Memory B cell (primary cell): Measurements from ENCODE around the gene PROK1.

Experiments used
- ATAC-seq: fragments of 150-1000 bp; cut with Tn5 transposase; 2 replicates; pipeline ENCODE4 v1.10.0; 2021; ENCODE audit warnings: low read depth, mild to moderate bottlenecking, moderate library complexity
- DNase-seq, 2 donors: peaks; one replicate each; pipeline ENCODE4 v3.0.0; 2022; ENCODE audit warnings: low spot score in 2 of 2
- H3K27ac Mint-ChIP-seq: one replicate; pipeline ENCODE4 v1.8.0; 2022; ENCODE audit warnings: mild to moderate bottlenecking, moderate library complexity, mixed read lengths
- H3K27me3 Mint-ChIP-seq: one replicate; pipeline ENCODE4 v1.8.0; 2022; ENCODE audit warnings: mixed read lengths
- H3K36me3 Mint-ChIP-seq: one replicate; pipeline ENCODE4 v1.8.0; 2022; ENCODE audit warnings: mild to moderate bottlenecking, mixed read lengths
- H3K4me1 Mint-ChIP-seq: one replicate; pipeline ENCODE4 v1.8.0; 2022; ENCODE audit warnings: mixed read lengths
- H3K4me3 Mint-ChIP-seq: one replicate; pipeline ENCODE4 v1.8.0; 2022; ENCODE audit warnings: mild to moderate bottlenecking, moderate library complexity, mixed read lengths
- H3K9me3 Mint-ChIP-seq: one replicate; pipeline ENCODE4 v1.8.0; 2022; ENCODE audit warnings: mixed read lengths

Gene PROK1

DNA sequence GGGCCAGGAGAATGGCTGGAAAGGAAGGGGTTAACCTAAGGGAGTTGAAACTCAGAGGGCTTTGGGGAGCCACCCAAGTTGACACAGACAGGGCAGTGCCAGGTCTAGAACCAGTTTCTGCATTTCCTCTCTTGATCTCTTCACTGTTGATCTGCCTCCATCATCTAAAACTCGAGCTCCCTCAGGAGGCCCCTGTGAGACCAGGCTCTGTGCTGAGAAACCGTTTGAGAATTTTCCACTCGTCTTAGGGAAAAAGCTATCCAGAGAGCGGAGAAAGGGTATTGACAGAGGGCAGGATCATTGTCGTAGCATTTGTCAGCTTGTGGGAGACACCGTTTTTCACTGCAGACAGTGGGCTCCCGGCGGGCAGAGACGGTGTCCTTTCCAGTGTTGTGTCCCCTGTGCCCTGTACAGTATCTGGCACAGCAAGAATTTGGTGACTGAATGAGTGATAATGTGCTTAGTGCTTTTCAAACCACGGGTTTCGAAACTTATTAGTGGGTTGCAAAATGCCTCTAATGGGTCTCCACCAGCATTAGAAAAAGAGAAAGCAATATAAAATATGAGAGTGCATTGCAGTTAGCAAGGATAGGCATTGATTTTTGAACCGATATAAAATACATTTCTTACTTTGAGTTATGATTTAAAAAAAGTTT is 31.1 kb downstream of the PROK1 start:
- no peak for DNase-seq
- Mint-ChIP-seq H3K27ac (no peak overlapping the region), H3K9me3 (no peaks in the 10 kb centered on the region)

DNA sequence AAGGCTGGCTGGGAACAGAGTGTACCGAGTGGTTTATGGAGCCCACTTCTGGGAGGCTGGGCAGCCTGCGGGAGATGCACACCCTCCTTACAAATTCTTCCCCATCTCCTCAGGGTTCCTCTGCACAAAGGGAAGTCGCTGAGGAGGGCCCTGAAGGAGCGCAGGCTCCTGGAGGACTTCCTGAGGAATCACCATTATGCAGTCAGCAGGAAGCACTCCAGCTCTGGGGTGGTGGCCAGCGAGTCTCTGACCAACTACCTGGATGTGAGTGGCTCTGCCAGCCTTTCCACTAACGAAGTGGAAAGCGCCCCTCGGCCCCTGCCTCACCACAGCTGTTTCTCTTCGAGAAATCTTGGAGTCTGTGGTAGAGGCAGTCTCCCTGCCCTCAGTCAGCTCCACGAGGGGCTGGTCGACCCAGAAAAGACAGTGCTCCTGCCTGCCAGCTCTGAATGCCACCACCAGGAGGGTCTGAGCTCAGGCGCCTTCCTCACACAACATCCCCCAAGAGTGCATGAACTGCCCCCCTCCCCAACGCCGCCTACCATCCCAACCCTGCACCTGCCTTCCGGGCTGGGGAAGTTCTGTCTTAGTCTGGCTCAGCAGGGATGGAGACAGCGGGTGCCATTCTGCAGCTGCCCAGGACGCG is 31.8 kb downstream of the PROK1 start:
- Mint-ChIP-seq H3K4me1 (no peaks in the 10 kb centered on the region), H3K36me3 (no peaks in the 10 kb centered on the region), H3K27ac (no peak overlapping the region), H3K27me3 (peaks cover 20% of the 10 kb centered on the region), H3K9me3 (no peaks in the 10 kb centered on the region), H3K4me3 (no peak overlapping the region)
- ATAC-seq (no peak), DNase-seq (no peak)

More for the DNA sequence above, 31.1 kb downstream of the PROK1 start:
- no peak for ATAC-seq
- H3K4me3 Mint-ChIP-seq, result no peak overlapping the region
- no peaks in the 10 kb centered on the region for H3K4me1 Mint-ChIP-seq
- no peaks in the 10 kb centered on the region for H3K36me3 Mint-ChIP-seq
- peaks cover 18% of the 10 kb centered on the region for H3K27me3 Mint-ChIP-seq

DNA sequence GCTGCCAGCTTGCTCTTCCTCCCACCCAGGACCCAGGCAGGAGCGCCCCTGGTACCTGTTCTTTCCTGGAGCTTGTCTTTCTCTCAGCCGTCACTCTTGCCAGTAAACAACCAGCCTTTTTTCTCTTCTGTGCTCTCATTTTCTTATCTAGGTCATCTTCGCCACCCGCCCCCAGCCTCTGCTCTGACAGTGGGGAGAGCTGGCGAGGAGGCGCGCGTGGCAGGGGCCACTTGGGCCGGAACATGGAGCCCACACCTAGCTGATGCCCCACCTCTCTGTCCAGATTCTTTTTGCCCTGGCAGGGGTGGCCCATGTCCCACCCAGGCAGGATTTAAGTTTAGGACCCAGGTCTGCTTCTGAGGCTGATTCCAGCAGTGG is 32.3 kb downstream of the PROK1 start:
- H3K4me3 Mint-ChIP-seq, result no peak overlapping the region
- H3K36me3 Mint-ChIP-seq, result no peaks in the 10 kb centered on the region
- H3K9me3 Mint-ChIP-seq, result no peaks in the 10 kb centered on the region
- H3K27me3 Mint-ChIP-seq, result peaks cover 20% of the 10 kb centered on the region
- DNase-seq (no peak), ATAC-seq (no peak)
- no peak overlapping the region for H3K27ac Mint-ChIP-seq
- H3K4me1 Mint-ChIP-seq, result no peaks in the 10 kb centered on the region

DNA sequence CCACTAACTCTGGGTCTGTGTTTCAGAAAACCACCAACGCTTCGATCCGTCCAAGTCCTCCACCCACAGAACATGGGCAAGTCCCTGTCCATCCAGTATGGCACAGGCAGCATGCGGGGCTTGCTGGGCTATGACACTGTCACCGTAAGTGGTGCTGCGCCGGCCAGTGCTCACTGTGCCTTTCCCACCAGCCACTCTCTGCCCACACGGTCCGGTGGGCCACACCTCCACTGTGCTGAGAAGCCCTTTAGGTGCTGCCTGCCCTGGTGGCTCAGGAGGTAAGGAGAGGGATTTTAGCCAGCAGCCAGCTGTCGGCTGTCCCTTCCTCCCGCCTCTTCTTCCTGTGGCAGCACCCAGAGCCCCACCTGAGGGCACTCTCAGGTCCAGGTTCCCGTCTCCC is 33.9 kb downstream of the PROK1 start:
- H3K9me3 Mint-ChIP-seq, result no peaks in the 10 kb centered on the region
- no peaks in the 10 kb centered on the region for H3K4me1 Mint-ChIP-seq
- no peak overlapping the region for H3K4me3 Mint-ChIP-seq
- no peak for ATAC-seq
- no peak overlapping the region for H3K27ac Mint-ChIP-seq
- peaks cover 15% of the 10 kb centered on the region for H3K27me3 Mint-ChIP-seq
- no peak for DNase-seq
- no peaks in the 10 kb centered on the region for H3K36me3 Mint-ChIP-seq

DNA sequence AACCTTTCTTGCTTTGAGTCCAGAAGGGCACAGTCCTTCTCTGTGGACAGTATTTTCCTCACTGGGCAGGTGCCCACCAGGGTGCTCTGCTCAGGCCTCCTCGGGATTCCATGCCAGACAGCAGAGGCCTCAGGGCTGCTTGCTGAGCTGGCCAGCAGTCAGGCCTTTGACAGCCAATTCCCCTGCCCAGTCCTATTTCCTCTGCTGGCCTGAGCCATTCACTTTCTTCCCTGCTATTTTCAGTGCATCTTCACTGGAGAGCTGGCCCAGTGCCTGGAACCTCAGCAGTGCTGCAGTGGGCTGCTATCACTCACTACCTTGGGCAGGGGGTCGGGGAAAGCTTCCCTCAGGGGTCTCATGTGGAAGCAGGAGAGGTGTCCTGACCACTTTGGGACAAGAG is 34.8 kb downstream of the PROK1 start:
- no peak overlapping the region for H3K27ac Mint-ChIP-seq
- ATAC-seq (no peak), DNase-seq (no peak)
- no peaks in the 10 kb centered on the region for H3K36me3 Mint-ChIP-seq
- no peak overlapping the region for H3K4me3 Mint-ChIP-seq
- no peaks in the 10 kb centered on the region for H3K9me3 Mint-ChIP-seq
- H3K4me1 Mint-ChIP-seq, result no peaks in the 10 kb centered on the region
- H3K27me3 Mint-ChIP-seq, result peaks cover 15% of the 10 kb centered on the region

DNA sequence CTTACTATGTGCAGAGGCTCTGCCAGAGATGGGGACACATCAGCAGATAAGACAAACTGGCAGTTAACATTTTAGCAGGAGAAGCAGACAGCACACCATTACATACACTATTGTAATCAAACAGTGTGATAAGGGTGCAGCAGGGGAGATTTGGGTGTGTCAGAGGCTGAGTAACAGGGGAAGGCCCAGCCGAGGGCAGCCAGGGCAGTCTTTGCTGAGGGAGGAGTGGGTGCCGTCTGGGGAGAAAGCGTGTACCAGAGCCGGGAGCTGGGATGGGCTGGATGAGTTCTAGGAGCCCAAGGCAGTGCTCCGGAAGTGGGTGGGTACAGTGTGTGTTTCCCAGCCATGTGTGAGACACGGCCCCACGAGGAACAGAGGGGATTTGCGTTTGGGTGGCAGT is 36.8 kb downstream of the PROK1 start:
- Mint-ChIP-seq H3K36me3 (no peaks in the 10 kb centered on the region), H3K4me1 (no peaks in the 10 kb centered on the region), H3K4me3 (no peak overlapping the region), H3K9me3 (no peaks in the 10 kb centered on the region), H3K27ac (no peak overlapping the region), H3K27me3 (peaks cover 15% of the 10 kb centered on the region)
- ATAC-seq (no peak), DNase-seq (no peak)

- no peaks in the 10 kb centered on the region for H3K9me3 Mint-ChIP-seq
- no peaks in the 10 kb centered on the region for H3K4me1 Mint-ChIP-seq
- H3K27me3 Mint-ChIP-seq, result peaks cover 15% of the 10 kb centered on the region
- no peak overlapping the region for H3K27ac Mint-ChIP-seq
- DNase-seq (no peak), ATAC-seq (no peak)
- H3K36me3 Mint-ChIP-seq, result no peaks in the 10 kb centered on the region
- H3K4me3 Mint-ChIP-seq, result no peak overlapping the region
Observed at GRCh38 chr1:110488161-110488560, 37.2 kb downstream of the PROK1 start.

GRCh38 chr1:110488867-110489266 is 37.9 kb downstream of the PROK1 start:
- H3K4me1 Mint-ChIP-seq, result no peaks in the 10 kb centered on the region
- DNase-seq (no peak), ATAC-seq (no peak)
- peaks cover 11% of the 10 kb centered on the region for H3K27me3 Mint-ChIP-seq
- no peaks in the 10 kb centered on the region for H3K9me3 Mint-ChIP-seq
- no peak overlapping the region for H3K27ac Mint-ChIP-seq
- no peaks in the 10 kb centered on the region for H3K36me3 Mint-ChIP-seq
- no peak overlapping the region for H3K4me3 Mint-ChIP-seq

DNA sequence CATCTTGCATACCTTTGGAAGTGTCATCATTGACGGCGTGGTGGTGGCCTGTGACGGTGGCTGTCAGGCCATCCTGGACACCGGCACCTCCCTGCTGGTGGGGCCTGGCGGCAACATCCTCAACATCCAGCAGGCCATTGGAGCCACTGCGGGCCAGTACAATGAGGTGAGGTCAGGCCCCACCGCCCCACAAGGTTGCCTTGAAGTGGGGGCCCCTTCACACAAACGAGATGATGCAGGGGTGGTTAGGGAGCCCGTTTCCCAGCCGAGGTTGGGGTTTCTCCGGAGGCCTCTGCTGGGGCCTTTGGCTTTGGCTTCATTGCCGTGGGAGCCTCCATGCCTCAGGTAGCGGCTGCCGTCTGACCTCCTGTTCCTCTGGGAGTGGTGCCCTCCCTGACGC is 38.5 kb downstream of the PROK1 start:
- ATAC-seq (no peak), DNase-seq (no peak)
- H3K27me3 Mint-ChIP-seq, result peaks cover 11% of the 10 kb centered on the region
- no peaks in the 10 kb centered on the region for H3K4me1 Mint-ChIP-seq
- no peak overlapping the region for H3K27ac Mint-ChIP-seq
- no peaks in the 10 kb centered on the region for H3K9me3 Mint-ChIP-seq
- H3K4me3 Mint-ChIP-seq, result no peak overlapping the region
- no peaks in the 10 kb centered on the region for H3K36me3 Mint-ChIP-seq

- no peak overlapping the region for H3K27ac Mint-ChIP-seq
- ATAC-seq (no peak), DNase-seq (no peak)
- H3K4me3 Mint-ChIP-seq, result no peak overlapping the region
- H3K9me3 Mint-ChIP-seq, result no peaks in the 10 kb centered on the region
- peaks cover 11% of the 10 kb centered on the region for H3K27me3 Mint-ChIP-seq
- no peaks in the 10 kb centered on the region for H3K36me3 Mint-ChIP-seq
- H3K4me1 Mint-ChIP-seq, result no peaks in the 10 kb centered on the region
Observed at GRCh38 chr1:110489973-110490542, 39.1 kb downstream of the PROK1 start.

DNA sequence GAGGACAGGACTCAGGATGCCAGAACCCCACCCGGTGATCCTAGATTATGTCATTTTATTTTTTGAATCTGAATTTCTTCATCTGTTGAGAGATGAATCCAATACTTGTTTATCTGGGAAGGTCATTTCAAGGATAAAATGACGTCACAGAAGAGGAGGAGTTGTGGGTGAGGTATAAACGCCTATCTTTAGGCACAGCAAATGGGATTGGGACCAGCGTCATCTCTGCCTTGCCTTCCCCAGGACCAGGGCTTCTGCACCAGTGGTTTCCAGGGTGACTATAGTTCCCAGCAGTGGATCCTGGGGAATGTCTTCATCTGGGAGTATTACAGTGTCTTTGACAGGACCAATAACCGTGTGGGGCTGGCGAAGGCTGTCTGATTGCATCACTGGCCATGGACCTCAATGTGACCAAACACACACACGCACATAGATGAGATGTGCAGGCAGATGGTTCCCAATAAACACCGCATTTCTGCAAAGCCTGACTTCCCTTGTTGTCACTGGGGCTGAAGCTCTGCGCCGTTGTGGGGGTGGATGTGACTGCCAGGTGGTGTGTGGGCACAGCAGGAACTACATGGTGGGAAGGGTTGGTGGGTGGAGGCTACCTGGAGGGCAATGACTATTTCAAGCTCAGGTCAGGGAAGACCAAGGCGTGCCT is 40.0 kb downstream of the PROK1 start:
- no peaks in the 10 kb centered on the region for H3K36me3 Mint-ChIP-seq
- H3K9me3 Mint-ChIP-seq, result no peaks in the 10 kb centered on the region
- DNase-seq (no peak), ATAC-seq (no peak)
- peaks cover 6% of the 10 kb centered on the region for H3K27me3 Mint-ChIP-seq
- no peak overlapping the region for H3K4me3 Mint-ChIP-seq
- peaks cover 3% of the 10 kb centered on the region for H3K4me1 Mint-ChIP-seq
- H3K27ac Mint-ChIP-seq, result no peak overlapping the region

GRCh38 chr1:110492573-110492972 is 41.6 kb downstream of the PROK1 start:
- ATAC-seq (no peak), DNase-seq (no peak)
- Mint-ChIP-seq H3K27me3 (peaks cover 2% of the 10 kb centered on the region), H3K36me3 (no peaks in the 10 kb centered on the region), H3K4me1 (peaks cover 3% of the 10 kb centered on the region), H3K4me3 (no peak overlapping the region), H3K9me3 (no peaks in the 10 kb centered on the region), H3K27ac (no peak overlapping the region)

GRCh38 chr1:110493059-110493699 is 42.2 kb downstream of the PROK1 start:
- H3K27ac Mint-ChIP-seq, result no peak overlapping the region
- H3K27me3 Mint-ChIP-seq, result no peaks in the 10 kb centered on the region
- peaks cover 3% of the 10 kb centered on the region for H3K4me1 Mint-ChIP-seq
- DNase-seq (no peak), ATAC-seq (no peak)
- H3K36me3 Mint-ChIP-seq, result no peaks in the 10 kb centered on the region
- no peak overlapping the region for H3K4me3 Mint-ChIP-seq
- H3K9me3 Mint-ChIP-seq, result no peaks in the 10 kb centered on the region

DNA sequence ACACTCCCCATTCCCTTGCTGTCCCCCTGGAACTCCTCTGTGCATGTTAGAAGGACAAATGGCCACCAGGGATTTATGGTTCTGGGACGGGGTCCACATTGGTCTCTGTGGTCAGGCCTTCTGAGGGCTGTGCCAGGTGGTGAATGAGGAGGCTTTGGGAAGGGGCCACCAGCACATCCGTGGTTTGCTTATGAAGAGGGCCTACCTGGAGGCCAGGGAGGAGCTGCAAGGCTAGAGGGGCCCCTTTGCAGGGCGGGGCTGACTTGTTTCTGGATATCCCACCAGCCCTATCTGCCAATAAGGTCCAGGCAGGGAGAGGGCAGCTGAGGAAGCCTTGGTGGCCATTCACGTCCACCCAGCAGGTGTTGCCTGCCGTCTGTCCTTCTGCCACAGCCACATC is 43.1 kb downstream of the PROK1 start:
- H3K4me3 Mint-ChIP-seq, result no peak overlapping the region
- H3K9me3 Mint-ChIP-seq, result no peaks in the 10 kb centered on the region
- no peaks in the 10 kb centered on the region for H3K27me3 Mint-ChIP-seq
- no peak overlapping the region for H3K27ac Mint-ChIP-seq
- ATAC-seq (no peak), DNase-seq (no peak)
- peaks cover 3% of the 10 kb centered on the region for H3K4me1 Mint-ChIP-seq
- H3K36me3 Mint-ChIP-seq, result no peaks in the 10 kb centered on the region
